Hepatocyte (in vitro differentiated cells): Measurements from ENCODE around the gene VPS8. TPM values are rescaled to one million over a fixed set of nuclear protein-coding genes. Genes with fewer than 3 reads are reported as not detected.

Experiments
- DNase-seq: peaks from one replicate; pipeline ENCODE4 v3.0.0-alpha.2; 2016; ENCODE audit warnings: low spot score
- H2AFZ ChIP-seq: fragments of 200-600 bp; sonication (generic); 2 replicates; pipeline ENCODE4 v1.6.0; 2016; ENCODE audit warnings: antibody characterized with exemption, mild to moderate bottlenecking
- H3K27ac ChIP-seq: fragments of 200-600 bp; sonication (generic); 2 replicates; pipeline ENCODE4 v1.5.1; 2016; ENCODE audit warnings: mild to moderate bottlenecking
- H3K27me3 ChIP-seq: fragments of 200-600 bp; sonication (generic); 2 replicates; pipeline ENCODE4 v1.6.1; 2016
- H3K36me3 ChIP-seq: fragments of 200-600 bp; sonication (generic); replicated peaks from 2 replicates; pipeline ENCODE4 v1.5.1; 2016; ENCODE audit warnings: low read depth; ENCODE audit not compliant: insufficient read depth
- H3K4me1 ChIP-seq: fragments of 200-600 bp; sonication (generic); 2 replicates; pipeline ENCODE4 v1.5.1; 2016; ENCODE audit warnings: mild to moderate bottlenecking, moderate library complexity; ENCODE audit not compliant: insufficient read depth
- H3K4me2 ChIP-seq: fragments of 200-600 bp; sonication (generic); 2 replicates; pipeline ENCODE4 v1.6.0; 2016
- H3K4me3 ChIP-seq: fragments of 200-600 bp; sonication (generic); 2 replicates; pipeline ENCODE4 v1.5.1; 2016; ENCODE audit warnings: mild to moderate bottlenecking
- H3K79me2 ChIP-seq: fragments of 200-600 bp; sonication (generic); 2 replicates; pipeline ENCODE4 v1.6.0; 2017; ENCODE audit warnings: mild to moderate bottlenecking
- H3K9me2 ChIP-seq: fragments of 200-600 bp; sonication (generic); replicated peaks from 2 replicates; pipeline ENCODE4 v1.6.0; 2017; ENCODE audit warnings: mild to moderate bottlenecking; ENCODE audit not compliant: insufficient read depth
- H3K9me3 ChIP-seq: fragments of 200-600 bp; sonication (generic); 2 replicates; pipeline ENCODE4 v1.5.1; 2016; ENCODE audit warnings: low read depth, mild to moderate bottlenecking
- H4K20me1 ChIP-seq: fragments of 200-600 bp; sonication (generic); 2 replicates; pipeline ENCODE4 v1.6.0; 2016; ENCODE audit warnings: mild to moderate bottlenecking; ENCODE audit not compliant: insufficient read depth, poor library complexity, severe bottlenecking
- EZH2 ChIP-seq: fragments of 200-600 bp; sonication (generic); IDR thresholded peaks from 2 replicates; pipeline ENCODE4 v1.6.1; 2016; ENCODE audit warnings: antibody characterized with exemption, mild to moderate bottlenecking, borderline replicate concordance
- EZH2phosphoT487 ChIP-seq: fragments of 200-600 bp; sonication (generic); IDR thresholded peaks from one replicate; pipeline ENCODE4 v1.6.1; 2018; ENCODE audit warnings: antibody characterized with exemption, mild to moderate bottlenecking, low read depth, moderate library complexity; ENCODE audit not compliant: unreplicated experiment, severe bottlenecking
- WGBS: methylation state at CpG from one replicate; pipeline ENCODE4 v1.1.6; 2016; ENCODE audit warnings: low lambda C conversion rate; ENCODE audit errors: missing lambda C conversion rate; 5-methylcytosine and 5-hydroxymethylcytosine counted together
- polyA plus RNA-seq: library from polyadenylated mRNA; unstranded; fragments of >200 nt; fragmentation: Nextera tagmentation; extraction: Ambion mirVana; gene quantifications from 2 replicates; pipeline ENCODE4 v1.2.1, GENCODE V29; 2016
- total RNA-seq: library from RNA; depleted of rRNA; stranded (reverse); fragments of >200 nt; gene quantifications from 2 replicates; pipeline ENCODE4 v1.2.3, GENCODE V29; 2014
- TF ChIP-seq, protein P1 (sequence below): fragments of 200-600 bp; sonication (generic); IDR thresholded peaks from 2 replicates; pipeline ENCODE4 v1.5.1; 2016; ENCODE audit warnings: antibody characterized with exemption, mild to moderate bottlenecking; ENCODE audit not compliant: poor library complexity

Gene VPS8
- total and polyA plus RNA-seq, 2 experiments from 2014 or later = 20.5 to 61.9 TPM

DNA sequence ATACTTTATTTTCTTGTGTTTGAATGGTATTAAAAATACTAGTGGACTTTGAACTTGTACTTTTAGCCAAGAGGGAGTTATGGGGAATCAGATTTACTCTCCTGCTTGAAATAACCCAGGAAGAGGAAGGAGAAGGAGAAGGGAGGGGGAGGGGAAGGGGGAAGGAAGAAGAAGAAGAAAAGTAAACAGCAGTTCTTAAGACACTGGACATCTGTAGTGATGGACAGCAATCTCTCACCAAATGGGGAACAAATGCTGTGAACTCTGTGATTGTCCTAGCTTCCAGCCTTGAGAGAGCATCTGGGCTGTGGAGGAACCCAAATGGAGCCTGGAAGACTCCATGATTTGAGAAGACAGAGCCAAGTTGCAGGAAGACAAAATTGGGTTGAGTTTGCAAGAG, 52.0 kb downstream of the VPS8 start:
- Histone ChIP-seq H3K36me3 (no peaks in the 10 kb centered on the region), H3K9me3 (no peaks in the 10 kb centered on the region), H3K79me2 (no peaks in the 10 kb centered on the region), H3K4me1 (no peaks in the 10 kb centered on the region), H4K20me1 (no peaks in the 10 kb centered on the region), H2AFZ (no peak overlapping the region), H3K27me3 (no peaks in the 10 kb centered on the region), H3K4me3 (no peak overlapping the region), H3K27ac (no peak overlapping the region), H3K4me2 (no peak overlapping the region), H3K9me2 (no peaks in the 10 kb centered on the region)
- no peak for DNase-seq
- TF ChIP-seq, protein P1, sequence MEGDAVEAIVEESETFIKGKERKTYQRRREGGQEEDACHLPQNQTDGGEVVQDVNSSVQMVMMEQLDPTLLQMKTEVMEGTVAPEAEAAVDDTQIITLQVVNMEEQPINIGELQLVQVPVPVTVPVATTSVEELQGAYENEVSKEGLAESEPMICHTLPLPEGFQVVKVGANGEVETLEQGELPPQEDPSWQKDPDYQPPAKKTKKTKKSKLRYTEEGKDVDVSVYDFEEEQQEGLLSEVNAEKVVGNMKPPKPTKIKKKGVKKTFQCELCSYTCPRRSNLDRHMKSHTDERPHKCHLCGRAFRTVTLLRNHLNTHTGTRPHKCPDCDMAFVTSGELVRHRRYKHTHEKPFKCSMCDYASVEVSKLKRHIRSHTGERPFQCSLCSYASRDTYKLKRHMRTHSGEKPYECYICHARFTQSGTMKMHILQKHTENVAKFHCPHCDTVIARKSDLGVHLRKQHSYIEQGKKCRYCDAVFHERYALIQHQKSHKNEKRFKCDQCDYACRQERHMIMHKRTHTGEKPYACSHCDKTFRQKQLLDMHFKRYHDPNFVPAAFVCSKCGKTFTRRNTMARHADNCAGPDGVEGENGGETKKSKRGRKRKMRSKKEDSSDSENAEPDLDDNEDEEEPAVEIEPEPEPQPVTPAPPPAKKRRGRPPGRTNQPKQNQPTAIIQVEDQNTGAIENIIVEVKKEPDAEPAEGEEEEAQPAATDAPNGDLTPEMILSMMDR = no peak
- TF ChIP-seq EZH2phosphoT487 (no peak), EZH2 (no peak)

DNA sequence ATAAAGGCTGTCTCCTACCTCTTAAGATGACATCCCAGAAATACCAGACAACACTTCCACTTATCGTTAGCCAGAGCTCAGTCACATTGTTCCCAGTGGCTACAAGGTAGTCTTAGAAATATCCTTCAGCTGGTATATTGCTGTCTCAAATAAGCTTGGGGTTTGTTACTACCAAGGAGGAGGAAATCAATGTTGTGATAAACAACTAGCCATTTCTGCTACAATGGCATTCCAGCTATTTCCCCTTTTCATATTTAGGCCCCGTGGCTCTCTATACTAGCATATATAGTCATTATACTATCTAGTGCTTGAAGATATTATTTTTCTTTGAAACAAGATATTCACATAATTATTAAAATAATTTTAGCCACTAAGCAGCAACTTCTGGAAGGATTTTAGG, 56.5 kb downstream of the VPS8 start:
- H3K9me3 ChIP-seq = no peaks in the 10 kb centered on the region
- no peaks in the 10 kb centered on the region for H3K36me3 ChIP-seq
- no peak overlapping the region for H3K27ac ChIP-seq
- no peak for DNase-seq
- no peaks in the 10 kb centered on the region for H4K20me1 ChIP-seq
- H3K79me2 ChIP-seq = no peaks in the 10 kb centered on the region
- WGBS = 91% methylated on average over 2 of the region's 2 CpGs
- no peak overlapping the region for H3K4me3 ChIP-seq
- no peaks in the 10 kb centered on the region for H3K4me1 ChIP-seq
- H3K9me2 ChIP-seq = no peaks in the 10 kb centered on the region
- TF ChIP-seq EZH2phosphoT487 (no peak), EZH2 (no peak)
- TF ChIP-seq, protein P1 = no peak
- no peaks in the 10 kb centered on the region for H3K27me3 ChIP-seq
- no peak overlapping the region for H3K4me2 ChIP-seq
- H2AFZ ChIP-seq = no peak overlapping the region

DNA sequence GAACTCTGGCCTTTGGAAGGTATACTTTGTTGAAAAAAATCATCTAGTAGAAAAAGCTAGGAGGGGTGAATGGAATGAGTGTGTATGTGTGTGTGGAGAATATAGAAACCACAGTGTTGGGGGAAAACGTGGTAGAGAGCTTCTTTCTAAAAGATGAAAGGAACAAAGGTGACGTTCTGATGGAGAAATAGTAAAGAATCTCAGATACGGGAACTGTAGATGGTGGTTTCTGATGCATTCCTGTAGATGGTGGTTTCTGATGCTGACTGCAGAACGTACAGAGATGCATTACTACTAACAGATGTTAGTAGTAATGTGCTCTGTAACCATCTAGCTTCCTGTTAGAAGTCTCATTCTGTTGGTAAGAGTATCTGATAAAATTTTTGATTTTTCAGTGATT, 60.2 kb downstream of the VPS8 start:
- Histone ChIP-seq H4K20me1 (no peaks in the 10 kb centered on the region), H3K4me1 (no peaks in the 10 kb centered on the region), H2AFZ (no peak overlapping the region), H3K27me3 (no peaks in the 10 kb centered on the region), H3K9me2 (no peaks in the 10 kb centered on the region), H3K36me3 (no peaks in the 10 kb centered on the region), H3K9me3 (no peaks in the 10 kb centered on the region), H3K4me2 (no peak overlapping the region), H3K79me2 (no peaks in the 10 kb centered on the region), H3K4me3 (no peak overlapping the region), H3K27ac (no peak overlapping the region)
- TF ChIP-seq, protein P1 = no peak
- TF ChIP-seq EZH2phosphoT487 (no peak), EZH2 (no peak)
- 70% methylated on average over 4 of the region's 4 CpGs for WGBS
- no peak for DNase-seq

DNA sequence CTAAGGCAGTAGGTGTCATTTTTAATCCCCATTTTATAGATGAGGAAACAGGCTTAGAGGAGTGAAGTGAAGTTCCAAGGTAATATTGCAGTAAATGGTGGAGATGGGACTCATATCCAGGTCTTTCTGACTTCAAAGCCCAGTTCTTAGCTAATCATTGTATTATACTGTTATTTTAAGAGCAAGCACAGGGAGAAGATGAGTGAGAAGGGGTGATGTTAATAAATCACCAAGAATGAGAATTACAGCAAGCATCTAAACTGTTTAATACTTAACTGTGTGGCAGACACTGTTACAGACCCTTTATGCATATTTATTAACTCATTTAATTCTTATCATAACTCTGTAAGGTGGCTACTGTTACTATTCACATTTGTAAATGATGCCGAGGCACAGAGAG, 61.2 kb downstream of the VPS8 start:
- no peak overlapping the region for H3K27ac ChIP-seq
- H3K79me2 ChIP-seq = no peaks in the 10 kb centered on the region
- H3K27me3 ChIP-seq = no peaks in the 10 kb centered on the region
- TF ChIP-seq EZH2 (no peak), EZH2phosphoT487 (no peak)
- TF ChIP-seq, protein P1 = no peak
- 98% methylated on average over 1 of the region's 1 CpG for WGBS
- H3K4me1 ChIP-seq = no peaks in the 10 kb centered on the region
- H3K36me3 ChIP-seq = no peaks in the 10 kb centered on the region
- no peaks in the 10 kb centered on the region for H3K9me2 ChIP-seq
- no peaks in the 10 kb centered on the region for H3K9me3 ChIP-seq
- no peak for DNase-seq
- H2AFZ ChIP-seq = no peak overlapping the region
- no peak overlapping the region for H3K4me3 ChIP-seq
- no peaks in the 10 kb centered on the region for H4K20me1 ChIP-seq
- H3K4me2 ChIP-seq = no peak overlapping the region
